ENCODE data around the gene TNFRSF8.

Gene TNFRSF8

DNA sequence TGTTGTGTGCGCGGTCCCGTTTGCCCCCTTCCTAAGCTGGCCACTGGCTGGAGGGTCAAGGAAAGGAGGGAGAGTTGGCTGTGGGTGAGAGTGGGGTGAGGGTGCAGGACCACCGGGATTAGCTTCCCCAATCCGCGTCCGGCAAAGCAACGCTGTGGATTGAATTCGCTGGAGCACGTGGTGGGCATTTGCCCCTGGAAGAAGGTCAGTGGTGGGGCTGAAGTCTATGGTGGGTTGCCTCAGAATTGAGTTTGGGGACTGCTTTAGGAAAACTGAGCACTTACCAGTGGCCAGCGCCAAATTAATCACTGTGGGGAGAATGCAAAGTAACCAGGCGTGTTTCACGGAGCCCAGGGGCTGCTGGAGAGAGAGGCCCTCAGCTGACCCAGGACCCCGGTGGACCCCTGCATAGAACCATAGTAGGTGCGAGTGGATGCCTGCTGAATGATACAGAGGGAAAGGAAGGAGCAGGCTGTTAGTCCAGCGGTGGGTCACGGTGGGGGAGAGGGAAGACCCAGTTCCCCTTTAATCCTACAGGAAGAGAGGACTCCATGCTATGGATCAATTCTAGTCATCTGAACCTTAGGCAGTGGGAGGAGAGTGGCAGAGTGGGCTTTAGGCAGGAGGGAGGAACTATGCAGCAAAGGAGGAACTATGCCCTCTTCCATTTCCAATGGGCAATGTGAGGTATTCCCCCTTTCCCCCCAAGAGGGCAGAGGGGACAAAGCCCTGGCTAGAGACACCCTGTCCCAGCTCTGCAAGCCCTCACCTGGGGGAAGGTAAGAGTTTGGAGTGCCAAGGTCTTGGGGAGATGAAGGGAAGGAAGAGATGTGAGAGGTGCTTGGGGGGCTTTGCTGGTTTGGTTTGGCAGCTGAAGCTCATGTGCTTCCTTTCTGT is 1.2 kb downstream of the TNFRSF8 start:
- peak; percentile 16 for DNase-seq

DNA sequence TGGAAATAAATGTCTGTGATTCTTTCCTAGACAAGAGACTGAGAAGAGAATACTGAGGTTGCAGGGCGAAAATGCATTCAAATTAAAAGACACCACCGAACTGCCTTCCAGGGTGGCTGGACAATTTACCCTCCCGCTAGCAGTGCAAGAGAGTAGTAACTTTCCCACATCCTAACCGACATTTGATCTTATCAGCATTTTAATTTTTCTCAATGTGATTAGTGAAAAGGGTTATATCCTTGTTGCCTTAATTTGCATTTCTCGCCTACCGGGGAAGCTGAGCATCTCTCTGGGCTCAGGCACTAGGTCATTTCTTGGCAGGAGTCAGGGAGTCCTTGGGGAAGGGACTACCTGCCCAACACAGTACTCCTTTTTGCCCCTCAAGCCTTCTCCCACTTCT is 2.8 kb downstream of the TNFRSF8 start:
- peak; percentile 53 for DNase-seq

DNA sequence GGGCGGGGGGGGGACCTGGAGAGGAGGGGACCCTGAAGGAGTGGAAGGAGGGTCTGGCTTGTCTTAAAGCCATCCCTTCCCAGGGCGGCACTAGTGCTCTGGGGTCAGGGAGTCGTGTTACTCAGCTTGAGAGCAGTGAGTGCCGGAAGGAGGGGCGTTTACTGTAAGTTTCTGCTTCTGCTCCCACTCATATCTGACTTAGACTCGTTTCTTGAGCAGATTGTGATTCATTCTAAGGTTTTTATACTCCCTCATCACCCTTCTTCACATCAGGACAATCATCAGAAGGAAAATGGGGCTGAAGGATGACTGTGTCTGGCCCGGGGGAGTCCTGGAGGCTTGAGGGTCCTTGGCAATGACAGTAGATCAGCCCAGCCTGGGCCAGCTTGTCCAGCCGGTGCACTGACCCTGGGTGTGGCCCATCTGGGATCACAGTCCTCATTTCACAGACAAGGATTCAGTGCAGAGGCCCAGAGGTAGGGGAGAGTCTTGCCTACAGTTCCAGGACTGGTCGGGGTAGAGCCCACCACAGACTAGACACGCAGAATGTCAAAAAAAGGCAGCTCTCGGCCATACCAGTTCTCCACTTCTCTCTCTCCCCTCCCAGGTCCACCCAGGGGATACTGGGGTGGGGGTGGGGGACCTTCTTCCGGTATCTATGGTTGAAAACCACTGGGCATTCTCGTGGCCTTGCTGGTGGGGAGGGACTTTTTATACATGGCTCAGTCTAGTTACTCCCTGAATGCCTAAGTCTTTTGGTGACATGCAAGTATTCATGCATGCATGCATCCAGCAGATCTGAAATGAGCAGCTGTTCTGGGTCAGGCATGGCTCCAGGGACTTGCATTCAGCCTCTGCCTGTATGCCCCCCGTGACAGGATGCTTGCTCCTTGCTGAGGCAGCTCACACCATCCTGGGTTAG is 5.1 kb downstream of the TNFRSF8 start:
- DNase-seq = no peak

DNA sequence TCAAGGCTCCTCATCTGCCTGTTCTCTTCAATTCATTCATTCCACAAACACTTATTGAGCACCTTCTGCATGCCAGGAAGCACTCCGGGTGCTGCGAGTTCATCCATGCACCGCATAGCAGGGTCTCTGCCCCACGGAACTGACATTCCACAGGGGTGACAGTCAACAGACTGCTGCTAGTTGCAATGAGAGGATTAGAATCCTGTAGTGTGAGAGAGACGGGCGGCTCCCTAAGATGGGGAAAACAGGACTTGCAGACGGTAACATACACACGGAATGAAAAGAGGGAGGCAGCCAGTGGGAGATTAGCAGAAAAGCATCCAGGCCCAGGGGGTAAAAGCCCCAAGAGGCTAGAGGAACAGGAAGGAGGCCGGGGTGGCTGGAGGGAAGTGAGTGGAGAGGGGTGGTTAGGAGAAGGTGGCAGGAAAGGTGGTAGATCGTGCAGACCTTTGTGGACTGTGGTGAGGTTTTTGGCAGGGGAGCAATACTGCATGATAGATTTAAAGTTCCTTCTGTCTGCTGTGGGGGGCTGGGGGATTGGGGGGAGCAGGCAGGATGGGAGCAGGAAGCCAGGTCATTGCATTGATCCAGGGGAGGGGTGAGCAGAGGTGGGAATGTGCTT is 6.6 kb downstream of the TNFRSF8 start:
- peak; percentile 36 for DNase-seq

DNA sequence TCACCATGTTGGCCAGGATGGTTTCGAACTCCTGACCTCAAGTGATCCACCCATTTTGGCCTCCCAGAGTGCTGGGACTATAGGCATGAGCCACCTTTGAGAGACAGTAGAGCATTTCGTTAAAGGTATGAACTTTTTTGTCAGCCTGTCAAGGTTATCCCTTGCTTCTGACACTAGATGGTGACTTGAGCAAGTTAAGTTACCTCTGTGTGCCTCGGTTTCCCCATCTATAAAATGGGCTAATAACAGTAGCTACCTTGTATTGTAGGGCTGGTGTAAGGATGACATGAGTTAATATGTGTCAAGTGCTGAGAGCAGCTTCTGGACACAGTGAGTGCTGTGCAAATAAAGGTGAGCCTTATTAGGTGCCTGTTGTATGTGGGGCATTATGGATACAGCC is 8.8 kb downstream of the TNFRSF8 start:
- DNase-seq = no peak

DNA sequence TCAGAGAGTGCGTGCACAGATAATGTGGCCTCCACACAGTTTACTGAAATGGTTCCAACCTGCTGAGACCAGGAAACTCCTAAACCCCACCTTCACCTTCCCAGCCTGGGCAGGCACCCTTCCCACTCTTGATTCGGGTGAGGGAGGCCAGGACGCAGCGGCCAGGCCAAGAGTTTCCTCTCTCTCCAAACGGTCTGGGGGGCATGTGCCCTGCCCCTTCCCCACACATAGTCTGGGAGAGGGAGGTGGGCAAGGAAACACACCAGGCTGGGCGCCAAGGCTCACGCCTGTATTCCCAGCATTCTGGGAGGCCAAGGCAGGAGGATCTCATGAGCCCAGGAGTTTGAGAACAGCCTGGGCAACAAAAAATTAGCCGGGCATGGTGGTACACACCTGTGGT is 9.6 kb downstream of the TNFRSF8 start:
- DNase-seq = no peak

DNA sequence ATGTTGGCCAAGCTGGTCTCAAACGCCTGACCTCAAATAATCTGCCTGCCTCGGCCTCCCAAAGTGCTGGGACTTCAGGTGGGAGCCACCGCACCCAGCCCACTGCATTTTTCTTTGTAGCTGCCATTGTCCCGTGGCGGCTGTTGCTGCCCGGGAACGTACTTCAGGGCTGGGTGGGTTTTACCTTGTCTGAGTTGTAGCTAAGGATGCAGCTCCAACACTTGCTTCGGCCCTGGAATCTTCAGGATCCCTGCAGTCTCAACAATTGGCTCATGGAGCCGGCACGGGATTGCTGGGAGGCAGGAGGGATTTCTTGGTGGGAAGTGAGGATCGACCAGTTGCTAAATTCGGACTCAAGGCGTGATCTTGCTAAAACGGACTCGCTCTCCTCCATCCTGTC is 10.7 kb downstream of the TNFRSF8 start:
- DNase-seq = no peak

DNA sequence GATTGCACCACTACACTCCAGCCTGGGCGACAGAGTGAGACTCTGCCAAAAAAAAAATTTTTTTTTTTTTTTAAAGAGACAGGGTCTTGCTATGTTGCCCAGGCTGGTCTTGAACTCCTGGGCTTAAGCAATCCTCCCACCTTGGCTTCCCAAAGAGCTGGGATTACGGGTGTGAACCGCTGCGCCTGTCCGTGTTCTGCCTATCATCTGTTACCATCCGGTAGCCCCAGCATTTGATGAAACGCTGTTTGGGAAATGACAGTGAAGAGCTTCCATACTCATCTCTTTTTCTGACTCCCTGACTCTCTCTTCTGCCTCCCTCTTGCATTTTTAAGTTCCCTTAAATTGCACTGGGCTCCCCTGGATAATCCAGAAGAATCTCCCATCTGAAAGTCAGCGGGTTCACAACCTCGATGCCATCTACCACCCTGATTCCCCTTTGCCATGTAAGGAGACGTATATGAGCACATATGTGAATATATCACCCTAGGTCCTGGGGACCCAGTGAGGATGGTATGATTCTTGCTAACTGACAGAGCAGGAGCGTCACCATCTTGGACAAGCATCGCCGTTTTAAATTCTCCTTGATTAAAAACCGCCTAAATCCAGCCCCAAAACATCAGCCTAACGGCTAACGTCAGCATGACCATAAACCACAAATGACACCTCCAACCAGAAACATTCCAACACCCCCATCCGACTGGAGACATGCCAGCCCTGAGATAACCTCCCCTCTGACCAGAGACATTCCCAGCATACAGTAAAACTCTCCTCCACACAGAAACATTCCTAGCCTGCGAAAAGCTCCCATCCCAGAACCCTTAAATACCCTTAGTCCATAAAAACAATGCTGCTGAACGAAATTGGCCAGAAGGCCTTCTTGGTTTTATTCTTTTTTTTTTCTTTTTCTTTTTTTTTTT is 12.4 kb downstream of the TNFRSF8 start:
- no peak for DNase-seq

DNA sequence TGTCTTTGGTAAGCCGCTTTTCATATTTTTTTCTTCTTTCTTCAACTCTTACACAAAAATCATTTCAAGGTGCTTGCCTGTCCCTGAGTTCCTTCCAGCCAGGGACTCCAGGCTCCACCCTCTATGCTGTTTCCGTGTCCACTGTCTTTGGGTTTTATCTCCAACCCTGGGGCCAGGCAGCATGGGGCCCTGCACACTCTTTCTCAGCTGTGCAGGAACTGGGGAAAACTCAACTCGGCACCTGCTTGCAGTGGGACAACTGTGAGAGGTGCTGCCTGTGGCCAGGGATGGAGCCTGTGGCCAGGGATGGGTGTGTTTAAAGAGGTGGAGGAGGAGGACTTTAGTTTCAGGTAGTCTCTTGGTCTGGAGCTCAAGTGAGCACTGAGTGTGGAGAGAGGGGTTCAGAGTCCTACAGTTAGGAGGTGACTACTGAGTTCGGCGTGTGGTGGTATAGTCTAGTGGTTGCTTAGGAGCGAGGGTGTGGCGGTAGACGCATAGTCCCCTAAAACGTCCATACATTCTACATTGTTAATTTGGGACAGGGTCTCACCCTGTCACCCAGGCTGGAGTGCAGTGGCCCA is 13.4 kb downstream of the TNFRSF8 start:
- DNase-seq = no peak

DNA sequence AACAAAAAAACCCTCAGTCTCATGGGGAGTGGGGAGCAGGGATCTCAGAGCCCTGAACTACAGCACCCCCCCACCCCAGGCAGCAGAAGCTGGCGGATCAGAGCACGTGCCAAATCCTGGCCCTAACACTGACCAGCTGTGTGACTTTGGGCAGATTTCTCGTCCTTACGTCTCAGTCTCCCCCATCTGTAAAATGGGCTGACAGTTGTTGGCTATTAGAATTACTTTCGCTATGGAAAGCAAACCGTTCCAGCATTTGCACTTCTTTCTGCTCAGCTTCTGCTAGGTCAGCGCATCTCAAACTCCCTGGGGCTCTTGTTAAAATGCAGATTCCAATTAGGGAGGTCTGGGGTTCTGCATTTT is 15.5 kb downstream of the TNFRSF8 start:
- DNase-seq = no peak

DNA sequence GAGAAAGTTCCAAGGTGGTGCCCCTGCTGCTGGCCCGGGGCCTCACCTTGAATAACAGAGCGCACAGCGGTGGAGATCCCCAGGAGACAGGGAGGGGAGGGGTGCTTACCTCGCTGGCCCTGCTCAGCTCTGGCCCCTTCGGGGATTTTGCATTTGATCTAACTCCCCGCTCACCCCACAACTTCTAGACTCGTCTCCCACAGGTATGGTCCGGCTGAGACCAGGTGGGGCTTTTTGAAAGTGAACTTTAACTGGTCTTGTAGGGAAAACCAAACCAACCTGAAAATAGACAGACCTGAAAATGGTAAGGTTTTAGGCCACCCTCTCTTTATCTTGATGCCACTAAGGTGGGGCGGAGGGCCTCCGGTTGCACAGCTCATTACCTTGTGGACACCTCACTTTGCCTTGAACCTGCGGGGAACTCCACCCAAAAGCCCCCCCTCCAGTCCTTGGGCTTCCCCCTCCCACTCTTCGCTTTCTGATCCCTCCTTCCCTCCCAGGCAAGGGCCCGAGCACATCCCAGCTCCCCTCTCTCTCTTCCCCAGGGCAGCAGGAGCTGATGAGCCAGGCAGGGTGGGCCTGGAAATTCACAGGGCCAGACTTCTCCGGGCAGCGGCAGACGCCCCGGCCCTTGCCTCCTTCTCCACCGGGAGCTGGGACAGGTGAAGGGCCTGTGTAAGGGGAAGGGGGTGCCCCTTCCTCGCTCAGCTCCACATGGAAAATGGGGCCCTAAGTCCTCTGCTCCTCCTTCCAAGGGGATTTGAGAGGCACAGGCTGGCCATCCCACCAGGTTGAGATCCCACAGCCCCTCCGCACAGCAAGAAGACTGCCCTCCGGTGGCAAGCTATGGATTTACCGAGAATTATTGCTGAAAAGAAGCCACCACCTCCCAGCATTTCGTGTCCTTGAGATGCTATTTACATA is 16.1 kb downstream of the TNFRSF8 start:
- no peak for DNase-seq

DNA sequence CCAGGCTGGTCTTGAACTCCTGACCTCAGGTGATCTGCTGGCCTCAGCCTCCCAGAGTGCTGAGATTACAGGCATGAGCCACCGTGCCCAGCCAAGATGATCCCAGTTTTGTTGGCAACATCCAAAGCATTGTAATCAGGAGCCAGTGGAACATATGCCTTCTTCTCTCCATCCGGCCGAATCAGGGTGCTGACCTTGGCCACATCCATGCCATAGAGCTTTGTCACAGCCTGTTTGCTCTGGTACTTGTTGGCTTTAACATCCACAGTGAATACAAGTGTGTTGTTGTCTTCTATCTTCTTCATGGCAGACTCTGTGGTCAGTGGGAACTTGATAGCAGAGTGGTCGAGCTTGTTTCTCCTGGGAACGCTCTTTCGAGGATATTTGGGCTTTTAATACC is 17.1 kb downstream of the TNFRSF8 start:
- DNase-seq = no peak

DNA sequence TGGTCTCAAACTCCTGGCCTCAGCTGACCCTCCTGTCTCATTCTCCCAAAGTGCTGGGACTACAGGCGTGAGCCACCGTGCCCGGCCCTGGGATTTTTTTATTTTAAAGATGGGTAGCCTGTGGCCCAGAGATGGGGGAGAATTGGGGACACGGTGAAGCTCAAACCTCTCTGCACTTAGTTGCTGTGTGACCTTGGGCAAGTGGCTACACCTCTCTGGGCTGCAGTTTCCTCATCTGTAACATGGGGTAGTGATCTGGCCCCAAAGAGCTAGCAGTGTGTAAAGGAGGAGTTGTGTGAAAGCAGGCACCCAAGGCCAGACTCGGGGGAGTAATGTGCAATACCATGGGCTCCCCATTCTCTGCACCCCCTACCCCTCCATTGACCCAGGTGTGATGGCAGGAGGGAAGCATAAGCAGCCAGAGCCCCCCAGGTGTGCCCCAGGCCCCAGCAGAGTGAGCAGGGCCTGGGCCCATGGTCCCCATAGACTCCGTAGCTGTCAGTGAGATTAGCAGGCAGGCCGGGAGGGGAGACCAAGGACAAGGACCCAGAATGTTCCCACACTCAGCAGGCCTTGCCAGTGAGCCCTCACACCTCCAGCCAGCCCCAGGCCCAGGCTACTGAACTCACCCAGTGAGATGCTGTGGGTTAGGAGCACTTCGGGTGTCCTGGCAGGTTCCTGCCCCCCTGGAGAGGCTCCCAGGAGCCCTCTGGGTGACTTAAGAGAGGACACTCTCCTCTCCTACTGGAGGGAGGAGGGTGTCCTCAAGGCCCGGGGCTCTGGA is 17.9 kb downstream of the TNFRSF8 start:
- no peak for DNase-seq

DNA sequence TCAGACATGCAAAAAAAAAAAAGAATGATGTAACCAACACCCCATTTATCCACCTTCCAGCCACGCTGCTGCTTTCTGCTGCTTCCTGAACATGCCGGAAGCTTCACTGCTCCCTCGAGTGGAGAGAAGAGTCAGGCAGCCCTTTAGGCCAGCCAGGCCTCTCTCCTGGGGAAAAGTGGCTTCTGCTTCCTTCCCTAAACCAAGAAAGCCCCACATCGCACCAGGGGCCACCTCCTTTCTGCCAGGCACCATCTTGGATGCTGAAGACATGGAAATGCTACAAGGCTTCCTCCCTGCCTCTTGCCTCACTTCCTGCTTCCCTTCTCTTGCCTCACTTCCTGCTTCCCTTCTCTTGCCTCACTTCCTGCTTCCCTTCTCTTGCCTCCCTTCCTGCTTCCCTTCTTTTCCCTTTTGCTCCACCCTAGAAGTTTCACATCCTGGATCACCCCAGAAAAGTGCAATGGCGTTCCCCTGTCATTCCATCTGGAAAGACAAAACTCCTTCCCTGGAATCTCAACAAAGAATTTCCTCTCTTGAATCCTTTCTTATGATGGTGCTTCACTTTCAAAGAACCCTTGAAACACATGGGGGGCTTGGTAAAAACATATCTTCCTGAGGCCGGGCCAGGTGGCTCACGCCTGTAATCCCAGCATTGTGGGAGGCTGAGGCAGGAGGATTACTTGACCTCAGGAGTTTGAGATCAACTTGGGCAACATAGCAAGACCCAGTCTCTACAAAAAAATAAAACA is 18.7 kb downstream of the TNFRSF8 start:
- DNase-seq = no peak

DNA sequence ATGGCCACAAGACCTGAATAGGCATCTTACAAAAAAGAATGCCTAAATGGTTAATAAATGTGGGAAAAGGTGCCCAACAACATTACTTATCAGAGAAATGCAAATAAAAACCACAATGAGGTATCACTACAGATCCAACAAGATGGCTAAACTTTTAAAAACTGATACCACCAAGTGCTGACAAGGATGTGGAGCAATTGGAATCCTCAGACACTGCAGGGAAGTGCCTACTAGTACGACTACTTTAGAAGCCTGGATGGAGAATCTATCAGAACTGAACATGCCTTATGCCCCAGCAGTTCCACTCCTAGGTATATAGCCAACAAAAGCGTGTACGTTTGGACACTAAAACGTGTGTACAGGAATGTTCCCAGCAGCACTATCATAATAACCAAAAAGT is 19.9 kb downstream of the TNFRSF8 start:
- no peak for DNase-seq

DNA sequence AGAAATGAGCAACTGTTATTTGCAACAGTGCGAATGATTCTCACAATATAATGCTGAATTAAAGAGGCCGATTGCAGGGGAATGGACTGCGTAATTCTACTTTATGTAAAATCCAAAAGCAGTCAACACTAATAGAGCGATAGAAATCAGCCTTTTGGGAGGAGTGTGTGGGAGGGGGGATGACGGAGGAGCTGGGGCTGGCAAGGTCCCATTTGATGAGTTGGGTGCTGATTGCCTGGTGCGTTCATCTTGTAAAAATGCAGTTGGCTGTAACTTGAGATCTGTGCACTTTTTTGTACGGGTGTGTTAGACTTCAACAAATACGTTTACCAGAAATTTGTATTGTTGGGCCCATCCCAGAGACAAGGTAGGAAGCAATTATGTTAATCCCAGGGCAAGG is 20.7 kb downstream of the TNFRSF8 start:
- DNase-seq = no peak

DNA sequence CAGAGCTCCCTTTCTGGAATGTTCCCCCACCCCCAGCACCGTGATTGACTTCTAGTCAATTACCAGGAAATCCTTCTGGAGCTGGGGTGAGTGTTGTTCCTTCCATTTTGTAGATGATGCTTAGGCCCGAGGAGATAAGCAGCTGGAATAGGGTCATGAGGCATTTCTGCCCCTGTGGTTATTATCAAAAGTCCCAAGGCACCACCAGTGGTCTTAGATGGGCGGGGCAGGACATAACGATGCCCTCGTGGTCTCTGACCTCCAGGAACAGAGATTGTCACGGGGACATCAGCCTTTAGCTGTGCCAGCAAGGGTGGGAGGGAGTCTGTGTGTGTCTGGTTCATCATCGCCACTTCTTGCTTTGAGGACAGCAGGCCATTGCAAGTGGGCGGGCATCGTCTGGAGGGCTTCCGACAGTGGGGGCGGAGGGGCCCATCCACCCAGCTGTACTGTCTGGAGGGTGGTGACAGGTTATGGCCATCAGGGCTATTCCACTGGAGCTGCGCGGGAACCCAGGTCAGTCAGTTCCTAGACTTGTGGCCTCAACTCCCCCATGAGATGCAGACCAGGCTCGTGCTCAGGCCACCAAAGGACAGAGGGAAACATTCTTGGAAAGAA is 22.6 kb downstream of the TNFRSF8 start:
- DNase-seq = no peak

DNA sequence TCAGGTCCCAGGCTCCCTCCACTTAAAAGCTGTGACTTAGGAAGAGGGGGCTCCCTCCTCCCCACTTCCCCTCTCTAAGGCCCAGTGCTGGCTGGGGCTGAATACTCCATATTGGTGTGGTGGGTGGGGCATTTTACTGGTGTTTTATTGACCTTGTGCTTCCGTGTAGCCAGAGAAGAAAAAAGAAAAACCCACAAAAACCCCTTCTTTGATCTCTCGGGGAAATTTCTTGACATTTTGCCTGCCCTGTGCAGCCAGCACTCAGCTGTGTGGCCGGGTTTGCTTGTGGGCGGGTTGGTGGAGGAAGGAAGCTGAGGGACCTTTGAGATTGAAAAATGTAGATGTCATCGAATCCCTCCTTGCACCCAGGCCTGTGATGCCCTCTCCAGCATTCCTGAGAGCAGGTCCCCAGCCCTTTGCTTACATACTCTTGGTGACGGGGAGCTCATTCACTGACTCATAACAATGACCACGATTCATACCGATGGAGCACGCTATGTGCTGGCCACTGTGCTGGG is 24.8 kb downstream of the TNFRSF8 start:
- DNase-seq = peak; percentile 72

DNA sequence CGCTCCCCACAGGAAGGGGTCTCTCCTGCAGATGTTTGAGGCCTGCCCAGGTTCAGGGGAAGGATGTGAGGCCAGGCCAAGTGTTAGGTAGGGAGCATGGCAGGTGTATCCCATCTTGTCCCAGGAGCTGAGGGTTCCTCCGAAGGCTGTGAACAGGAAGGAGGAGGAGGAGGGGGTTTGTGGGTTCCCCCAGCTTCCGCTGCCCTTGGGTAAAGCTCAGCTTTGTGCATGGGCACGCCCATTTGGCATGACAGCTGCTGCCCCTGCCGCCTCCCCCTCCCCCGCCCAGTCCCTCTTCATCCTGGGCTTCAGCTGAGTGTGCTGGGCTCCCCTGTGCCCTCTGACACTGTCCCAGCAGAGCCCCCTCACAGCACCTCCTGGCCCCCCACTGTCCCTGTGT is 25.5 kb downstream of the TNFRSF8 start:
- peak; percentile 73 for DNase-seq
